ENCODE measurements around the gene SLC35C1.

- TF ChIP-seq MAX (CRISPR knock-in tag; IDR thresholded peaks at IDR 0.05) (no peak), ATF1 (CRISPR knock-in tag; IDR thresholded peaks at IDR 0.05) (no peak), ATF3 (CRISPR knock-in tag; conservative IDR thresholded peaks at IDR 0.05) (no peak), CTCF (IDR thresholded peaks at IDR 0.05) (no peak)
Measured at GRCh38 chr11:45828996-45829395, 24.0 kb downstream of the SLC35C1 start.

All from WTC11 (cell line).